ENCODE measurements around the gene SCN1B.

DNA sequence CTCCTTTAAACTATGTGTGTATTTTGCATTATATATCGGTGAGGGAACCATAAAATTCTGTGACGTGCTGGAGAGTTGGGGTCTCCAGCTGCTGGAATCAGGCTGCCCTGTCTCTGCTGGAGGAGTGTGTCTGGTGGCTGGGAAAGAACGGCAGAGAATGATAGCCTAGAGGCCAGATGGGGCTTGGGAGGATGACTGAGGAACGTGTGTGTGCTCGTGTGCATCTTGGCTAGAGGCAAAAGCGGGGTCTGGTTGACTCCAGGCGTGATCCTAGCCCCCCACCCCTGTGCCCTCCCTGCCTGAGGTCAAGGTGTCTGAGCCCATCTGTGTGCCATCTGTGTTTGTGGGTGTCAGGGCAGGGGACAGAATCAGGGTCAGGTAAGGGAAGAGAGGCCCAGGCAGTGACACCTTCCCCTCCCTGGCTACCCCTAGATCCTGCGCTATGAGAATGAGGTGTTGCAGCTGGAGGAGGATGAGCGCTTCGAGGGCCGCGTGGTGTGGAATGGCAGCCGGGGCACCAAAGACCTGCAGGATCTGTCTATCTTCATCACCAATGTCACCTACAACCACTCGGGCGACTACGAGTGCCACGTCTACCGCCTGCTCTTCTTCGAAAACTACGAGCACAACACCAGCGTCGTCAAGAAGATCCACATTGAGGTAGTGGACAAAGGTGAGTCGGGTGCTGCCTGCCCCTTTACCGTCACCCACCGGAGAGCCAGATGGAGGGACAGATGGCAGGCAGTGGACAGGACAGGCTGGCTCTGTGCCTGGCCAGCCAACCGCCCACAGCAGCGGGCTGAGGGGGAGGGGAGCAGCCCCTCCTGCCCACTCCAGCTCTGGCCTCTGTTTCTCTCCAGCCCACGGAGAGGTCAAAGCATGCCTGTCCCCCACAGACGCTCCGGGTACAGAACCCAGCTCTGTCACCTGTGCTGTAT is 3.1 kb downstream of the SCN1B start:
- TF ChIP-seq, protein P1, sequence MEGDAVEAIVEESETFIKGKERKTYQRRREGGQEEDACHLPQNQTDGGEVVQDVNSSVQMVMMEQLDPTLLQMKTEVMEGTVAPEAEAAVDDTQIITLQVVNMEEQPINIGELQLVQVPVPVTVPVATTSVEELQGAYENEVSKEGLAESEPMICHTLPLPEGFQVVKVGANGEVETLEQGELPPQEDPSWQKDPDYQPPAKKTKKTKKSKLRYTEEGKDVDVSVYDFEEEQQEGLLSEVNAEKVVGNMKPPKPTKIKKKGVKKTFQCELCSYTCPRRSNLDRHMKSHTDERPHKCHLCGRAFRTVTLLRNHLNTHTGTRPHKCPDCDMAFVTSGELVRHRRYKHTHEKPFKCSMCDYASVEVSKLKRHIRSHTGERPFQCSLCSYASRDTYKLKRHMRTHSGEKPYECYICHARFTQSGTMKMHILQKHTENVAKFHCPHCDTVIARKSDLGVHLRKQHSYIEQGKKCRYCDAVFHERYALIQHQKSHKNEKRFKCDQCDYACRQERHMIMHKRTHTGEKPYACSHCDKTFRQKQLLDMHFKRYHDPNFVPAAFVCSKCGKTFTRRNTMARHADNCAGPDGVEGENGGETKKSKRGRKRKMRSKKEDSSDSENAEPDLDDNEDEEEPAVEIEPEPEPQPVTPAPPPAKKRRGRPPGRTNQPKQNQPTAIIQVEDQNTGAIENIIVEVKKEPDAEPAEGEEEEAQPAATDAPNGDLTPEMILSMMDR (IDR thresholded peaks at IDR 0.05), result no peak
- no peak for TF ChIP-seq POLR2A (IDR thresholded peaks at IDR 0.05)
